H4 (cell line): ENCODE results near the gene MIOX. TPM values are rescaled to one million over a fixed set of nuclear protein-coding genes. Genes with fewer than 3 reads are reported as not detected.

Source experiments
- DNase-seq: peaks from one replicate; pipeline ENCODE4 v3.0.0-alpha.2; 2015; ENCODE audit warnings: low spot score
- total RNA-seq: library from RNA; depleted of rRNA; stranded (reverse); fragments of >200 nt; shearing (Covaris generic); gene quantifications from 2 replicates; pipeline ENCODE4 v1.2.3, GENCODE V29; 2014

MIOX gene
- total RNA-seq, 1 experiment from 2014 or later, result not detected

GRCh38 chr22:50454556-50455075, 32.0 kb upstream of the MIOX start:
- no peak for DNase-seq

DNA sequence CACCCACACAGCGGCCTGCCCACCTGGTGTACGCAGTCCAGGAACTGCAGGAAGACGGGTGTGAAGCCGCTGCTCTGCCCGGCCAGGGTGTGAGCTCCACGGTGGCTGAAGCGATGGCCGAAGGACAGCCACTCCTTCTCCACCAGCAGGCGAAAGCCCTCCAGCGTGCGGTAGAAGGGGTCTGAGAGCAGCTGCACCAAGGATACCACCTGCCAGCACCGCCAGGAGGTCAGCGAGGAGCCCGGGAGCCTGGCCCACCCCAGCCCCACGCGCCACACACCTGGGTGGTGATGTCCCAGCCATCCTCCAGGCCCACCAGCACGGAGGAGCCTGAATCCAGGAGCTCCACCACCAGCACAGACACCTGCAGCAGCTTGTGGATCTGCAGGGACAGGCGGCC, 31.5 kb upstream of the MIOX start:
- no peak for DNase-seq

DNA sequence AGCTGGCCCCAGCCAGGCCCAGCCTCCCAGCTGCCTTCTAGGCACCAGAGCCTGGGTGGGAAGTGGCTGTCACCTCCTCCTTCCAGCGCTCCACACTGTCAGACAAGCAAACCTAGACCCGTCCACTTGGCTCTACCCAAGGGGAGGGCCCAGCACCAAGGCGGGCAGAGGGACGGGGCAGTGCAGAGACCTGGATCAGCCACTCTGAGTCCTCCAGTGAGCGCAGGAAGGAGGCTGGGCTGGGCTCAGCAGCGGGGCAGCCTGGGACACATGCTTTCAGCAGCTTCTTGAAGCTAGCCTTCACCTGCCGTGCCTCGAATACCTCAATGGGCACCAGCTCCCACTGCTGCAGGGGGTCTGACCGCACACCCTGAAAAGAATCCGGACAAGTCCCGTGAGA, 30.6 kb upstream of the MIOX start:
- no peak for DNase-seq

- no peak for DNase-seq
Observed at GRCh38 chr22:50456466-50457234, 30.0 kb upstream of the MIOX start.

- DNase-seq, result no peak
Observed at GRCh38 chr22:50459016-50459415, 27.6 kb upstream of the MIOX start.

DNA sequence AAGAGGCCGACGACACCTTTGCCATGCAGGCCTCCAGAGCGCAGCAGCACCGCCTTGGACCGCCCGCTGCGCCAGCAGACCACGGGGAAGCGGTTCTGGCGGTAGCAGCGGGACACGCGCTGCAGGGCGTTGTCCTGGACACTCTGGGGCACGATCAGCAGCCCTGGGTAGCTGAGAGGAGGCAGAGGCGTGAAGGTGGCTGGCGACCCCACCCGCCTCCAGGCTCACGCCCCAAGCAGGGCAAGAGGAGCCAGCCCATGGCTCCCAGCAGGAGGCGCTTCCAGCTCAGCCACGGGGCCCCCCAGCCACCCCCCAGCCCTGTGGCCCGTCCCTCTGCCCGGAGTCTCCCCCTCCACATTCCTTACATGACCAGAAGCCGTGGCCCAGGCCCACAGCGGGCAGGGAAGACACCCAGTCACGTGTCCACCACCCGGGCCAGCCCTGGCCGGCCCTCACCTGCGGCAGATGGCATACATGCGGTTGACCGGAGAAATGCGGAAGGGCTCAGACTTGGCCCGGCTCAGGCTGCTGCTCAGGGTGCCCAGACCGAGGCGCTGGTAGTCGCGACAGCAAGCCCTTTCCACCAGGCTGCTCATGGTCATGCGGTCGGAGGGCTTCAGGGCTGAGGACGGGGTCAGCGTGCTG, 27.0 kb upstream of the MIOX start:
- no peak for DNase-seq

DNA sequence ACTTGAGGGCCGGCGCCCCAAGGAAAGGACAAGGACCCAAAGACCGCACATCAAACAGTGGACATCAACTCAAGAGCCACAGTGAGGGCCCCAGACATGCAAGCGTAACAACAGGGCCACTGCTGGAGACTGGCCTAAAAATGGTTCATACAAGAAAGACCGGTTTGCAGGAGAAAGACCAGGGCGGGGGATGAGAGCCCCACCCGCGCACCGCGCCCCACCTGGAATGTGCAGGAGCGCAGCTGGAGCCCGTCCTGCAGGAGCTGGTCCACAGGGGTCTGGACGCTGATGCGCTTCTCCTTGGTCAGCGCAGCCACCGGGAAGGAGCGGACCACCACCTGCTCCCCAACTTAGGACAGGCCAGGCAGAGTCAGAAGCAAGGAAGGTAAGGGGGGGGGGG, 25.7 kb upstream of the MIOX start:
- no peak for DNase-seq

DNA sequence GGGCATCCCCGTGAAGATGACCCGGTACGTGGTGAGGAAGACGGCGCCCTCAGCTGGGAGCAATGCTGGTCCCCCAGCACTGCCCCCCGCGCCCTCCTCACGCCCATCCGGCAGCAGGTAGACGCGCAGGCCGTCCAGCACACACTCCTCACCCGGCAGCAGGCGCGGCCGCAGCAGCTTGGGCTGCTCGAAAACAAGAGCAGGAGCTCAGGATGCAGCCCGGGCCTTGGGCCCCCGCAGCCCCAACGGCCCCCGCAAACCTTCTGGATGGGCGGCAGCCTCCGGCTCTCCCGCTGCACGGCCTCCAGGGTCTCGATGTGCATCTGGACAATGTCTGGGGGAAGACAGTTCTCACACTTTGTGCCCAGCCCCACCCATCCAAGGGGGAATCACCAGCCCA, 25.1 kb upstream of the MIOX start:
- DNase-seq, result no peak

GRCh38 chr22:50461979-50462540, 24.6 kb upstream of the MIOX start:
- no peak for DNase-seq

- DNase-seq, result no peak
Observed at GRCh38 chr22:50463188-50463900, 23.3 kb upstream of the MIOX start.

- DNase-seq, result no peak
Observed at GRCh38 chr22:50464451-50464850, 22.2 kb upstream of the MIOX start.

DNA sequence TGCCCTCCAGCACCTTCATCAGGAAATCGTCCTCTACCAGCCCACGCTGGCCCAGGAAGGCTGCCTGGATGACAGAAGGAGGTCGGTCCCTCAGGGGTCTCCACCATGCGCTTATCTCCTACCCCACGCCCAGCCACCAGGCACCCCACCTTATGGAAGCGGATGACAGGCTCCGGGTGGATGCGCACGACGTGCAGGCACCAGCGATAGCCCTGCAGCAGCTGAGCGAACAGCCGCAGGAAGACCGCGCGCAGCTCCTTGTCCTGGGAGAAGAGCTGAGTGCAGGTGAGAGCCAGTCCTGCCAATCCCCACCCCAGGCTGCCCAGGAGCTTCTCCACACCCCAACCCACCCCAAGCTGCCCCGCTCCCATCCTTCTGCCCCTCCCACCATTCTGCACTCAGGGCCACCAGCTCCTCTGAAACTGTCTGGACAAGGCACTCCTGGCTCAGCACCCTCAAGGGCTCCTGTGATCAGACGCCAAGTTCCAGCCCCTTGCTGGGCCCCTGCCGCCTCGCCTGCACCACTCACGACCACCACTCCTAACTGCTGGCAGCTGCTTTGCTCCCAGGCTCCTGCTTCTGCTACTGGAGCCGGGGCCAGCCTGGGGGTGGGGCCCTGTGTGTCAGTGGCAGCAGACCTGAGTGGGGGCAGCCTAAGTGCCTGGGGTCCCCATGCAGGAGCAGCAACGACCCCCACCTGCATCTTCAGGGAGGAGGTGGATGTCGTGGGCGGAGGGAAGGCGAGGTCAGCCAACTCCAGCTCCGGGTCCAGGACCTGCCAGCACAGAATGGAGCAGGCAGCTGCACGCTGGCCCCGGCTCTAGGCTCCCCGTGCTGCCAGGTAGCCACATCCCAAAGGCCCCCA, 21.4 kb upstream of the MIOX start:
- no peak for DNase-seq

GRCh38 chr22:50467341-50467740, 19.3 kb upstream of the MIOX start:
- no peak for DNase-seq

DNA sequence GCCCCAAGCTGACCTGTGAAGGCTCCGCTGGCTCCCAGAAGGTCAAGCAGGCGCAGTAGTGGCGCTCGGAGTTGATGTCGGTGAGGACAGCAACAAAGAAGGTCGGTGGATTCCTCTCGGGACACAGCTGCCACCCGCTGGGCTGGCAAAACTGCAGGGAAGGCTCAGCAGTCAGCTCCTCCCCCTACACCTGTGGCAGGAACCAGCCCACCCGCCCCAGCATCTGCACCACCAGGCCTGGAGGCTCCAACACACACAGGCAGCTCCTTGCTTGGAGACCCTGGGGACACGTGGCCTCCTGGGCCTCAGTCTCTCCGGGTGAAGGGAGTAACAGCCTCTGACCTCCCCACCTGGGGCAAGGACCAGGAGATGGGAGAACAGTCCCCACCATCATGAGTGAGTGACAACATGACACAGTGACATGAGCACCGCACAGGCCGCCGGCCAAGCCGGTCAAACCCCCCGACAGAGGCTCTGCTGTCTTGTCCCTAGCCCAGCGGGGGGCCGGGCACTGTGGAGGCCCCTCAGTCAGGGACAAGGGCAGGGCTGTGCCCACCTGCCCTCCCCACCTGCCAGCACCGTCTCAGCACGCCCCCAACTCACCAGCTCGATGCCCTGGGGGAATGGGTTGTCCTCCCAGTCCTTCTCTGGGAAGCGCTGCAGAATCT, 18.8 kb upstream of the MIOX start:
- DNase-seq, result no peak

GRCh38 chr22:50468626-50469025, 18.0 kb upstream of the MIOX start:
- DNase-seq, result no peak

- DNase-seq, result peak; percentile 84
Observed at GRCh38 chr22:50469377-50470305, 17.0 kb upstream of the MIOX start.

DNA sequence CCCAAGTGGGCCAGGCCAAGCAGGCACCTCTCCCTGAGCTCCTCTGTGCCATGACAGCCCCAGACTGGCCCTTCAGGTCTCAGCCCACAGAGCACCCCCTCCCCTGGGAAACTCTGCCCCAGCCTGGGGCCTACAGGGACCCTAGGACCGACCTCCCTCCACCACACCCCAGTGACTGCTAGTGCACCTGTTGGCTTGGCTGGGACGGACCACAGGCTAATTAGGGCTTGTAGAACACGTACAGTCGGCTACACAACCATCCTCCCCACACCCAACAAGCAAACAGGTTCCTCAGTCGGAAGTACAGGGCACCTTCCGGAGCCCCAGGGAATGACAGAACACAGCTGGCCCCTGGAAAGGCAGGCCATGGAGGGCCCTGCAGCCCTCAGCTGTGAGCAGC, 16.2 kb upstream of the MIOX start:
- DNase-seq, result no peak

DNA sequence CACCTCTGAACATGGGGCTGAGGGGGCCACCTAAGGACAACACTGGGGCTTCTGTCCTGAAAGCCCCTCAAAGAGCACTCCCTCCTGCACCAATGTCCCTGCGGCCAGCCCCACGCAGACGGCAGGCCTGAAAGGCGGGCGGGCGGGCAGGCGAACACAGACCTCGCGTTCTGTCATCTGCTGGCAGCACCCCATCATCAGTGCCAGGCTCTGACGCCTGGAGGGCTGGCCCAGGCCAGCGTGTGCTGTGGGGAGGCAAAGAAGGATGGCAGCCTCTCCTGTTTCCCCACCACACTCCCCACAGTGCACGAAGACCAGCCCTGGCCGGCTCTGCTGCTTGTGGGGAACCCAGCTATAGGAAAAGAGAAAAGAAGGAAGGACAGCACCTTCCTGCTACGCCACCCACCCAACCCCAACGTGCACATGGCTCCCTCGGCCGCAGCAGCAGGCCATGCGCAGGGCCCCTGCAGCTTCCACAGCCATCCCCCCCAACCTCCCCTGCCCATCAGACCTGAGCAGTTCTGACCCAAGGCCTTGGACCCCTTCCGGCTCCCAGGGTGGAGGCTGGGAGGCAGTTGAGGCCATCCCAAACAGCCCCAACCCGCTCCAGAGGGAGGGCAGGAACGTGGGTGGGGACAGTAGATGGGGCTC, 15.3 kb upstream of the MIOX start:
- DNase-seq, result no peak

DNA sequence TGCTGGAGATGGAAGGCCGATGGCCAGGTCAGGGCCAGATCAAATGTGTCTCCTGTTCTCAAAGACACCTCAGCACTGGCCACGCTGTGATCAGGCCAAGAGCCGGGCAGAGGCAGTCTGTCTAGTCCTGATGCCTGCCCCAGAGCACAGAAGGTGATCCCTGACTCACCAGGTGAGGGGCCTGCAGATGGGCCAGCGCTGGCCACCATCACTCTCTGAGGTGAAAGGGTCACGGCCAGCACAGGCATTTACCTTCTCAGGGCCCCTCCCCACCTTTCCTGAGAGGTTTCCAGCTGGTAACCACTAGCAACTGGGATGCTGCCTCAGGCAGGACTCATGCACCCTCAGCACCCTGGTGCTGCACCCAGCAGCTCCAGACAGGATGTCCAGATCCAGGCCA, 14.7 kb upstream of the MIOX start:
- no peak for DNase-seq
